NCI-H460 (cell line): ENCODE measurements around the gene INF2. TPM values are rescaled to one million over a fixed set of nuclear protein-coding genes. Genes with fewer than 3 reads are reported as not detected.

ENCODE experiments used
- DNase-seq: peaks from one replicate; pipeline ENCODE4 v3.0.0-alpha.2; 2016; ENCODE audit warnings: low read depth; ENCODE audit errors: extremely low read depth
- total RNA-seq: library from RNA; depleted of rRNA; stranded (reverse); fragments of >200 nt; shearing (Covaris generic); gene quantifications from 2 replicates; pipeline ENCODE4 v1.2.3, GENCODE V29; 2014

INF2 gene
- total RNA-seq, 1 experiment from 2014 or later, result 61.3 TPM

DNA sequence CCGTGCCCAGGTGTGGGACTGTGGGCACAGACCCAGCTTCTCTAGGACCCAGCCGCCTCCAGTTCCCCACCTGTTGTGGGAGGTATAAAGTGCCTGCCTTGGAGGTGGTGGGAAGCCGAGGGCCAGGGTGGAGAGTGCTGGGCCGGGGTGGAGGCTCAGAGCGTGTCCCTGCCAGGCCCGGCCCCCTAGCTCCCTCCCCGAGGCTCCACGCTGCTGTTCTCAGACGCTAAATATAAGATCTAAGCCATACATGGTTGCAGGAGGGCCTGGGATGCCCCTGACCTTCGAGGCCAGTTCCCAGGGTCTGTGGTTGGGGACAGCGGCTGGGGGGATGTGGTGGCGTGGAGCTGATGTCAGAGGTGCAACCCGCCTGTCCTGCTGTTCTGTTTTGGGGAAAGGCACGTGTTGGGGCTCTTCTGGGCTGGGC lies 10.8 kb downstream of the INF2 start:
- no peak for DNase-seq

- no peak for DNase-seq
Measured at GRCh38 chr14:104700747-104701217, 11.4 kb downstream of the INF2 start.

DNA sequence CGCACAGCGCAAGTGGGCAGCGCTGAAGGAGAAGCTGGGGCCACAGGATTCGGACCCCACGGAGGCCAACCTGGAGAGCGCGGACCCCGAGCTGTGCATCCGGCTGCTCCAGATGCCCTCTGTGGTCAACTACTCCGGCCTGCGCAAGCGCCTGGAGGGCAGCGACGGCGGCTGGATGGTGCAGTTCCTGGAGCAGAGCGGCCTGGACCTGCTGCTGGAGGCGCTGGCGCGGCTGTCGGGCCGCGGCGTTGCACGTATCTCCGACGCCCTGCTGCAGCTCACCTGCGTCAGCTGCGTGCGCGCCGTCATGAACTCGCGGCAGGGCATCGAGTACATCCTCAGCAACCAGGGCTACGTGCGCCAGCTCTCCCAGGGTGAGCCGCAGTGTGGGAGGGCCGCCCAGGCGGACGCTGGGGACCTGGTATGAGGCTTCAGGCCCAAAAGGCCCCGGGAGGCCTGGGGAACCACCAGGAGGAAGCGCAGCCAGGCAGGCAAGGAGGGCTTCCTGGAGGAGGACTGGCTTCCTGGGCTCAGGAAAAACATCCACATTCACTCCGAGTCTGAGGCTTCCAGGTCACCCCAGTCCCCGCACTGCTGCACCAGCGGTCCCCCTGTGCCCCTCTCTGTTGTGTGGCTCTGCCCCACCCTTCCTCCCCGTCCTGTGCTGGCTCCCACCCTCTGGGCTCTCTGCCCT lies 12.1 kb downstream of the INF2 start:
- no peak for DNase-seq

GRCh38 chr14:104702106-104702505 lies 12.7 kb downstream of the INF2 start:
- DNase-seq, result no peak

DNA sequence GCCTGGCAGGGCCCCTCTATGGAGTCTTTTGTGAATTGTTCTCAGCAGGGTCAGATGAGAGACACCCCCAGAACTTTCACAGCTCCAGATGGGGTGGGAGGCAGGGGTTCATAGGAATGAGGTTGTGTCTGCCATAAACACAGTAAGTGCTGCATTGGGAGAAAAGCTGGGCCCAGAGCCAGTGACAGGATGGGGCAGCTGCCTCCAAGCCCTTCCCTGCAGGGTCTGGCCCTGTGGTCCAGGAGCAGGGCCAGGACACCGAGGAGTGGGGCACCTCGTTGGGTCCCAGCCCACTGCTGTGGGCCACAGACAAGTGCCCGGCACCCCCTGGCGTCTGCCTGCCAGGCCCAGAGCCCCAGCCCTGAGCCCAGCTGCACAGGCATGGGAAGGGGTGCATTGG lies 13.3 kb downstream of the INF2 start:
- no peak for DNase-seq

- no peak for DNase-seq
Measured at GRCh38 chr14:104703269-104703668, 13.9 kb downstream of the INF2 start.

GRCh38 chr14:104704252-104704651 lies 14.8 kb downstream of the INF2 start:
- DNase-seq, result no peak

GRCh38 chr14:104705340-104706047 lies 16.1 kb downstream of the INF2 start:
- no peak for DNase-seq

DNA sequence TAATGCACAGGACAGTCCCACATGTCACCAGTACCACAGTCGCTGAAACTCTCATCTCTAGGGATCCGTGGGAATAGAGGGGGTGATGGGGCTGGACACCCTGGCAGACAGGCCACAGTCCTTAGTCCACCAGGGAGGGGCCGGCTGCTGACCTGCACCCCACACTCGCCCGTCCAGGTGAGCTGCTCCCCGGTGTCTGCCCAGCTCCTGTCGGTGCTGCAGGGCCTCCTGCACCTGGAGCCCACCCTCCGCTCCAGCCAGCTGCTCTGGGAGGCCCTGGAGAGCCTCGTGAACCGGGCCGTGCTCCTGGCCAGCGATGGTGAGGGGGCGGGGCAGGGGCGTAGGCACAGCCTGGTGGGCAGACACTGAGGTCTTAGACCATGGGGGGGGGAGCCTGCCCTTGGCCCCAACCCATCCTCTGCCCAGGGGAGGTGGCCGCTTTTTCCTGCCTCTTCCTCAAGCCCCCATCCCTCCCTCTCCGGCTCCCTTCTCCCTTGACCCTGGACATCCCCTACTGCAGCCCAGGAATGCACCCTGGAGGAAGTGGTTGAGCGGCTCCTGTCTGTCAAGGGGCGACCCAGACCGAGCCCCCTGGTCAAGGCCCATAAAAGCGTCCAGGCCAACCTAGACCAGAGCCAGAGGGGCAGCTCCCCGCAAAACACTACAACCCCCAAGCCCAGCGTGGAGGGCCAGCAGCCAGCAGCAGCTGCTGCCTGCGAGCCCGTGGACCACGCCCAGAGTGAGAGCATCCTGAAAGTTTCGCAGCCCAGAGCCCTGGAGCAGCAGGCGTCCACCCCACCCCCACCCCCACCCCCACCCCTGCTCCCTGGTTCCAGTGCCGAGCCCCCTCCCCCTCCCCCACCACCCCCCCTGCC lies 17.6 kb downstream of the INF2 start:
- no peak for DNase-seq

- DNase-seq, result no peak
Measured at GRCh38 chr14:104707608-104708595, 18.5 kb downstream of the INF2 start.

DNA sequence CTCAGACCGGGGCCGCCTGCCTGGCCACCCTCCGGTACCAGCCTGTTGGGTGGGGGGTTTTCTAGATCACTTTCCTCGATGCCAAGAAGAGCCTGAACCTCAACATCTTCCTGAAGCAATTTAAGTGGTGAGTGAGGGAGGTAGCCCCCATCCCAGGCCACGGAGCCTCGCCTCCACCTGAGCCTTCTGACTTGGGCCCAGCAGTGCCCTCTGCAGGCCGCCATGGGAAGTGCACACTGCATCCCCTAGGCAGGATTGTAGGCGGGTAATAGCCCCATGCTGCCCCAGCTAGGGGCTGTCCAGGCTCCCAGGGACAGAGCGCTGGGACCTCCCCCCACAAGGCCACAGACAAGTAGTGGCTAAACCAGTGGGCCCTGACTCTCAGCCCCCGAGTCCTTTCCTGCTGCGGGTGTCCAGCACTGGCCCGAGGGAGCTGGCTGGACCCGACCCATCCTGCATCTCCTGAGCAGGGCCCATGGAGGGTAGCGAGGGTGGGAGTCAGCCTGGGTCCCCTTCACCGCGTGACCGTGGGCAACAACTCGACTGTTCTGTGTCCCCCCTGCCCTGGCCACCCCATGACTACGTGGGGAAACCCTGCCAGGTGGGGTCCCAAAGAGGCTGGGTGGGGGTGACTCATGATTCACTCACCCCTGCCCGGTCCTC lies 19.3 kb downstream of the INF2 start:
- peak; percentile 75 for DNase-seq

DNA sequence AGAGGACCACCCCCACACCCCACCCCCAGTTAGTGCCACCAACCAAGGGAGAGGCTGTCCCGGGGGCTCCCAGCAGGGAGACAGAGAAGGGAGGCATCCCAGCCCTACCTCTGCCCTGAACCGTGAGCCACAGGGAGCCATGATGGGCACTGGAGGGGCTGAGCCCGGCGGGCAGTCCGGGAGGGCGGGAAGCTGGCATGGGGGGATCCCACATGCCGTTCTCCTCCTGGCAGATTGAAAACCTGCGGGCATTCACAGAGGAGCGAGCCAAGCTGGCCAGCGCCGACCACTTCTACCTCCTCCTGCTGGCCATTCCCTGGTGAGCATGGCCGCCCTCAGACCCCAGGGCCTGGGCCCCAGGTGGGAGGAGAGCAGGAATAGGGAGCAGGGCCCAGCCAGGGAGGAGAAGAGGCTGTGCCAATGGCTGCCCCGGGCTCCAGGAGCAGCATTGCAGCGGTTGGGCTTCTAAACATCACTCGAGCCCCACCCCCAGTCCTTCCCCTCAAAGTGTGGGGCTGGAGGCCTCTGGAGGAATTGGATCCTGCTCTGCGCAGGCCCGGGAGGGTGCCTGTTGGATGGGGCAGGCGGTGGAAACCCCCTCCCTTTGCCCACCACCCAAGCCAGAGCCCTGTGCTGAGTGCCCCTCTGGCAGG lies 20.1 kb downstream of the INF2 start:
- DNase-seq, result no peak

- no peak for DNase-seq
Measured at GRCh38 chr14:104710071-104710735, 20.8 kb downstream of the INF2 start.

GRCh38 chr14:104712881-104713734 lies 23.7 kb downstream of the INF2 start:
- no peak for DNase-seq

DNA sequence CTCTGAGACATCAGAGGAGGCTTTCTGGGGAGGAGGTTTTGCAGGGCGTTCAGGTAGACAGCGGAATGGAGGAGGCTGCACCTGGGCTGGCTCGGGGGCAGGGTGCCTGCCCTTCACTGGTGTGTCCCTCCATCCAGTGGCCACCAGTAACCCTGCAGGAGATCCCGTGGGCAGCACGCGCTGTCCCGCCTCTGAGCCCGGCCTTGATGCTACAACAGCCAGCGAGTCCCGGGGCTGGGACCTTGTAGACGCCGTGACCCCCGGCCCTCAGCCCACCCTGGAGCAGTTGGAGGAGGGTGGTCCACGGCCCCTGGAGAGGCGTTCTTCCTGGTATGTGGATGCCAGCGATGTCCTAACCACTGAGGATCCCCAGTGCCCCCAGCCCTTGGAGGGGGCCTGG lies 24.6 kb downstream of the INF2 start:
- DNase-seq, result no peak

DNA sequence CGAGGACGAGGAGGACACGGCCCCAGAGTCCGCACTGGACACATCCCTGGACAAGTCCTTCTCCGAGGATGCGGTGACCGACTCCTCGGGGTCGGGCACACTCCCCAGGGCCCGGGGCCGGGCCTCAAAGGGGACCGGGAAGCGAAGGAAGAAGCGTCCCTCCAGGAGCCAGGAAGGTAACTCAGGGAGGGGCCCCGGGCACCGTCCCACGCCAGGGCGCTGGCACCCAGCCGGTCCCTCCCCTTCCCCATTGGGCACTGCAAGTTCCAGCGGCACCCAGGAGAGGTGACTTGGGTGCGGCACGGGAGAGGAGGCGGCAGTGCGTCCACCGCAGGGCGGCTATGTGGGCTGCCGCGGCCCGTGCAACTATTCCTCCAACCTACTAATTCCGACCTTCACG lies 25.3 kb downstream of the INF2 start:
- no peak for DNase-seq

DNA sequence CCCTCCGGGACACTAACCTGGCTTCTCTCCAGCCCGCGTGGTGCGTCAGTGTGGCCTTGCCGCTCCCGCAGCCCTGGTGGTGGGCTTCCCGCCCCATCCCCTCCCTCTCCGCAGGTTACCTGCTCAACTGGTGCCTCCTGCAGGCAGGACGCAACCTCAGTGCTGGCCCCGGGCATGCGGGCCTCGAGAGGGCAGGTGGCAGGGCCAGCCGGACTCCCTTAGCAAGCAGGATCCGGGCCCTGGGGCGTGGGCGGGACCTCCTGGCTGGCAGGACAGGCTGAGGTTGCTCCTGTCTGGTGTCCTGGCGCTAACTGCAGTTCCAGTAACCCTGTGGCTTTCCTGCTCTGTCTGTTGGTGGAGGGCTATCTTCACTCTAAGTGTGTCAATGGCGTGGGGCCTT lies 26.0 kb downstream of the INF2 start:
- no peak for DNase-seq

GRCh38 chr14:104715871-104716270 lies 26.5 kb downstream of the INF2 start:
- DNase-seq, result no peak
